HepG2 (cell line): Measurements from ENCODE around the gene MYO18A. TPM values are rescaled to one million over a fixed set of nuclear protein-coding genes. Genes with fewer than 3 reads are reported as not detected.
A peak's percentile ranks its signal among the peaks of the same experiment; 100 is the strongest.

ENCODE experiments used
- ATF6 ChIP-seq: sonication (generic); formaldehyde crosslinking; conservative IDR thresholded peaks from 2 replicates; pipeline ENCODE4 v1.4.0; 2020; ENCODE audit warnings: missing genetic modification reagents
- CHCHD3 ChIP-seq: sonication (generic); formaldehyde crosslinking; IDR thresholded peaks from 2 replicates; pipeline ENCODE4 v1.8.0; 2022; ENCODE audit warnings: mild to moderate bottlenecking, missing genetic modification reagents, moderate library complexity
- ETS1 ChIP-seq: sonication (generic); formaldehyde crosslinking; IDR thresholded peaks from 2 replicates; pipeline ENCODE4 v1.4.0; 2020; ENCODE audit warnings: missing genetic modification reagents
- FOXM1 ChIP-seq: sonication (generic); formaldehyde crosslinking; IDR thresholded peaks from 2 replicates; pipeline ENCODE4 v1.5.0; 2020; ENCODE audit warnings: missing genetic modification reagents
- FUBP1 ChIP-seq: sonication (generic); formaldehyde crosslinking; IDR thresholded peaks from 2 replicates; pipeline ENCODE4 v1.5.1; 2020; ENCODE audit warnings: missing genetic modification reagents, mild to moderate bottlenecking, borderline replicate concordance
- GABPB1 ChIP-seq: IDR thresholded peaks from 2 replicates; pipeline ENCODE4 v1.6.1; 2016; ENCODE audit warnings: mild to moderate bottlenecking, missing genetic modification reagents, moderate library complexity, missing compliant biosample characterization
- HOXA9 ChIP-seq: sonication (generic); formaldehyde crosslinking; IDR thresholded peaks from 2 replicates; pipeline ENCODE4 v1.8.1; 2022; ENCODE audit warnings: missing genetic modification reagents, mild to moderate bottlenecking, moderate library complexity, borderline replicate concordance
- MYNN ChIP-seq: sonication (generic); formaldehyde crosslinking; IDR thresholded peaks from 2 replicates; pipeline ENCODE4 v1.4.0; 2020; ENCODE audit warnings: mild to moderate bottlenecking, low read depth, missing genetic modification reagents
- ZFP37 ChIP-seq: sonication (generic); formaldehyde crosslinking; IDR thresholded peaks from 2 replicates; pipeline ENCODE4 v1.4.0; 2020; ENCODE audit warnings: missing genetic modification reagents, borderline replicate concordance
- ZNF143 ChIP-seq: sonication (generic); formaldehyde crosslinking; IDR thresholded peaks from 2 replicates; pipeline ENCODE4 v1.4.0; 2020; ENCODE audit warnings: missing genetic modification reagents
- ZNF34 ChIP-seq: sonication (generic); formaldehyde crosslinking; IDR thresholded peaks from 2 replicates; pipeline ENCODE4 v1.4.0; 2020; ENCODE audit warnings: mild to moderate bottlenecking, missing genetic modification reagents, borderline replicate concordance
- ZNF468 ChIP-seq: sonication (generic); formaldehyde crosslinking; IDR thresholded peaks from 2 replicates; pipeline ENCODE4 v1.8.0; 2022; ENCODE audit warnings: mild to moderate bottlenecking, moderate library complexity, missing genetic modification reagents
- ZNF792 ChIP-seq: IDR thresholded peaks from 2 replicates; pipeline ENCODE4 v1.6.1; 2016
- polyA plus RNA-seq, 8 experiments: library from polyadenylated mRNA; depleted of rRNA in 3 of 8; stranded (reverse) in 7 of 8; unstranded in 1 of 8; fragments of >200 nt; fragmentation: Illumina TruSeq in 4 of 8; extraction: Trizol in 4 of 8; gene quantifications; 2 replicates each; pipeline versions ENCODE4 v1.2.1 to v1.2.3, GENCODE V29; 2011 to 2016; ENCODE audit warnings: low read depth in 4 of 8, missing spikeins in 1 of 8, mixed read lengths in 1 of 8; ENCODE audit not compliant: insufficient read depth in 1 of 8
- total RNA-seq, 5 experiments: library from RNA; depleted of rRNA; stranded (reverse); fragments of >200 nt; fragmentation: Illumina TruSeq; extraction: Trizol; gene quantifications; 2 replicates each; pipeline ENCODE4 v1.2.3, GENCODE V29; 2016; ENCODE audit warnings: low read depth in 1 of 5
- TF ChIP-seq, protein P1 (sequence below): sonication (generic); formaldehyde crosslinking; IDR thresholded peaks from 2 replicates; pipeline ENCODE4 v1.5.0; 2020; ENCODE audit warnings: missing genetic modification reagents
- TF ChIP-seq, protein P2 (sequence below): IDR thresholded peaks from 2 replicates; pipeline ENCODE4 v1.6.1; 2016
- TF ChIP-seq, protein P3 (sequence below): sonication (generic); formaldehyde crosslinking; IDR thresholded peaks from 2 replicates; pipeline ENCODE4 v1.5.1; 2020; ENCODE audit warnings: mild to moderate bottlenecking, moderate library complexity, missing genetic modification reagents

The MYO18A gene
- total and polyA plus RNA-seq, 2 of the 13 experiments (the other 11 are each of a cell fraction or from before 2014, with no cell fraction given): 16.8 to 24.8 TPM

DNA sequence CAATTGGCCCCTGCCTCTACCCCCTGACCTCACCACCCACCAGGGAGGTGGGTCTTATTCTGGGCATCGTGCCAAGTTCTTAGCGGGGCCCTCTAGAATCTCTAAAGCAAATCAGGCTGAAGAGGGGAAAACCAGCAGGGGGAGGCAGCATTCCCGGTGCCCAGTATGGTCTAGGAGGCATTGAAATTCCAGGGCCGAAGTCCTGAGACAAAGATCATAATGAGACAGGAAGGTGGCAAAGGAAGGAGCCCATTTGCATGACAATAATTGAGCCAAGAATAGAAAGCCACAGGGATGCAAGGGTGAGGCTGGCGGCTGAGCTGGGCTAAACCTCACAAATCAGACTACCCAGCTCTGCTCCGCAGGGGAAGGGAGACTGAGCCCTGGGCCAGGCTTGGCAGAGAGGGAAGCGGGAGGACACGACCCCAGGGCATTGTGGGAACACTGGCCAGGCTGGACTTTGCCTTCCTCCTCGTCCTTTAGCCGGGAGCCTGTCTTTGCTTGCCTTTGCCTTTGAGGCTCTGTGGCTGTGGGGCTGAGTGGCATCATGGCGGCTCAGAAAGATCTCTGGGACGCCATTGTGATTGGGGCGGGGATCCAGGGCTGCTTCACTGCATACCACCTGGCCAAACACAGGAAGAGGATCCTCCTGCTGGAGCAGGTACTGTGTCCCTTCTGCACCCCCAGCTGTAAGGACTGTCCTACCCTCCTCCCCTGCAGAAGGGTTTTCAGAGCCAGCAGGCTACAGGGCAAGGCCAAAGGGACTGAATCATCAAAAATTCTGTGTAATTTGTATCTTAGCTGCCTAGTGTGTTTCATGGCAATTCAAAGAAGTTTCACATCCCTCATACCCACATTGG lies 137.3 kb downstream of the MYO18A start, which contains the start of gene PIPOX (continued):
- TF ChIP-seq, protein P1, sequence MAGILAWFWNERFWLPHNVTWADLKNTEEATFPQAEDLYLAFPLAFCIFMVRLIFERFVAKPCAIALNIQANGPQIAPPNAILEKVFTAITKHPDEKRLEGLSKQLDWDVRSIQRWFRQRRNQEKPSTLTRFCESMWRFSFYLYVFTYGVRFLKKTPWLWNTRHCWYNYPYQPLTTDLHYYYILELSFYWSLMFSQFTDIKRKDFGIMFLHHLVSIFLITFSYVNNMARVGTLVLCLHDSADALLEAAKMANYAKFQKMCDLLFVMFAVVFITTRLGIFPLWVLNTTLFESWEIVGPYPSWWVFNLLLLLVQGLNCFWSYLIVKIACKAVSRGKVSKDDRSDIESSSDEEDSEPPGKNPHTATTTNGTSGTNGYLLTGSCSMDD: no peak
- no peak for TF ChIP-seq ZNF468
- peak; percentile 79; the same call in 1 of the 2 replicates for TF ChIP-seq ZFP37 (CRISPR knock-in tag)
- TF ChIP-seq, protein P2, sequence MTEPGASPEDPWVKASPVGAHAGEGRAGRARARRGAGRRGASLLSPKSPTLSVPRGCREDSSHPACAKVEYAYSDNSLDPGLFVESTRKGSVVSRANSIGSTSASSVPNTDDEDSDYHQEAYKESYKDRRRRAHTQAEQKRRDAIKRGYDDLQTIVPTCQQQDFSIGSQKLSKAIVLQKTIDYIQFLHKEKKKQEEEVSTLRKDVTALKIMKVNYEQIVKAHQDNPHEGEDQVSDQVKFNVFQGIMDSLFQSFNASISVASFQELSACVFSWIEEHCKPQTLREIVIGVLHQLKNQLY (CRISPR knock-in tag): no peak
- TF ChIP-seq, protein P3, sequence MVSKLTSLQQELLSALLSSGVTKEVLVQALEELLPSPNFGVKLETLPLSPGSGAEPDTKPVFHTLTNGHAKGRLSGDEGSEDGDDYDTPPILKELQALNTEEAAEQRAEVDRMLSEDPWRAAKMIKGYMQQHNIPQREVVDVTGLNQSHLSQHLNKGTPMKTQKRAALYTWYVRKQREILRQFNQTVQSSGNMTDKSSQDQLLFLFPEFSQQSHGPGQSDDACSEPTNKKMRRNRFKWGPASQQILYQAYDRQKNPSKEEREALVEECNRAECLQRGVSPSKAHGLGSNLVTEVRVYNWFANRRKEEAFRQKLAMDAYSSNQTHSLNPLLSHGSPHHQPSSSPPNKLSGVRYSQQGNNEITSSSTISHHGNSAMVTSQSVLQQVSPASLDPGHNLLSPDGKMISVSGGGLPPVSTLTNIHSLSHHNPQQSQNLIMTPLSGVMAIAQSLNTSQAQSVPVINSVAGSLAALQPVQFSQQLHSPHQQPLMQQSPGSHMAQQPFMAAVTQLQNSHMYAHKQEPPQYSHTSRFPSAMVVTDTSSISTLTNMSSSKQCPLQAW: peak; percentile 38; the same call in 1 of the 2 replicates
- no peak for TF ChIP-seq FOXM1 (CRISPR knock-in tag)
- no peak for TF ChIP-seq MYNN (CRISPR knock-in tag)
- peak; percentile 64 for TF ChIP-seq GABPB1 (CRISPR knock-in tag)
- TF ChIP-seq ZNF792 (CRISPR knock-in tag): no peak
- TF ChIP-seq ATF6 (CRISPR knock-in tag): no peak
- no peak for TF ChIP-seq FUBP1 (CRISPR knock-in tag)
- no peak for TF ChIP-seq CHCHD3 (CRISPR knock-in tag)
- TF ChIP-seq ETS1 (CRISPR knock-in tag): no peak
- 0 out of 2 replicates have a peak, but pooled peaks have one; percentile 26 for TF ChIP-seq ZNF34 (CRISPR knock-in tag)
- peak; percentile 88 for TF ChIP-seq ZNF143
- no peak for TF ChIP-seq HOXA9 (CRISPR knock-in tag)
